PC-3 (cell line): ENCODE data around the gene PPIF.

Source experiments
- EZH2 ChIP-seq: fragments of 300-600 bp; sonication (generic); IDR thresholded peaks from one replicate; pipeline ENCODE4 v1.6.1; 2017; ENCODE audit warnings: antibody characterized with exemption, mild to moderate bottlenecking, low read length; ENCODE audit not compliant: unreplicated experiment
- TF ChIP-seq, protein P1 (sequence below): fragments of 300-600 bp; sonication (generic); conservative IDR thresholded peaks from 2 replicates; pipeline ENCODE4 v1.5.1; 2017; ENCODE audit warnings: antibody characterized with exemption, low read depth, mild to moderate bottlenecking, low read length

GRCh38 chr10:79308016-79308415 lies 39.3 kb upstream of the PPIF start:
- TF ChIP-seq, protein P1, sequence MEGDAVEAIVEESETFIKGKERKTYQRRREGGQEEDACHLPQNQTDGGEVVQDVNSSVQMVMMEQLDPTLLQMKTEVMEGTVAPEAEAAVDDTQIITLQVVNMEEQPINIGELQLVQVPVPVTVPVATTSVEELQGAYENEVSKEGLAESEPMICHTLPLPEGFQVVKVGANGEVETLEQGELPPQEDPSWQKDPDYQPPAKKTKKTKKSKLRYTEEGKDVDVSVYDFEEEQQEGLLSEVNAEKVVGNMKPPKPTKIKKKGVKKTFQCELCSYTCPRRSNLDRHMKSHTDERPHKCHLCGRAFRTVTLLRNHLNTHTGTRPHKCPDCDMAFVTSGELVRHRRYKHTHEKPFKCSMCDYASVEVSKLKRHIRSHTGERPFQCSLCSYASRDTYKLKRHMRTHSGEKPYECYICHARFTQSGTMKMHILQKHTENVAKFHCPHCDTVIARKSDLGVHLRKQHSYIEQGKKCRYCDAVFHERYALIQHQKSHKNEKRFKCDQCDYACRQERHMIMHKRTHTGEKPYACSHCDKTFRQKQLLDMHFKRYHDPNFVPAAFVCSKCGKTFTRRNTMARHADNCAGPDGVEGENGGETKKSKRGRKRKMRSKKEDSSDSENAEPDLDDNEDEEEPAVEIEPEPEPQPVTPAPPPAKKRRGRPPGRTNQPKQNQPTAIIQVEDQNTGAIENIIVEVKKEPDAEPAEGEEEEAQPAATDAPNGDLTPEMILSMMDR = no peak
- TF ChIP-seq EZH2 = no peak
